Neural progenitor cell (in vitro differentiated cells): Measurements from ENCODE around the gene VAV3.

Experiments used
- CTCF ChIP-seq: fragments of 200-600 bp; sonication (generic); IDR thresholded peaks from 2 replicates; pipeline ENCODE4 v1.5.1; 2017; ENCODE audit warnings: antibody characterized with exemption, mild to moderate bottlenecking
- EZH2phosphoT487 ChIP-seq: fragments of 200-600 bp; sonication (generic); IDR thresholded peaks from 2 replicates; pipeline ENCODE4 v1.6.1; 2017; ENCODE audit warnings: antibody characterized with exemption

DNA sequence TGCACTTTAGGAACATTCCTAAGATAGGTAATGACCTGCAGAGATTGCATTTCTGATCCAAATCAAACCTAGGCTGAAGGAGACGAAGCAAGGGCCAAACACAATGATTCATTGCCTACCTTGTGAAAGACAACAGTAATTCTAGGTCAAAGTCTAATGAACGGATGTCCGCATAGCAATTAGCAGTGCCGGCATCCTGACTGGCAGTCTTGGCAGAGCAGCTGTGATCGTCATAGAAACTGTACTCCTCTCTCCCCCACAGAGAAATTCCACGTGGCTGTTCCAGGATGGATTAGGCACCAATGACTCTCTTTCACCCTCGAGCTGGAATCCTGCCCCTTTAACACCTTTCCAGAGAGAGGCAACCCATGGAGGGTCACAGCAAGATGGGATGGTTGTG is 28.9 kb upstream of the VAV3 start:
- TF ChIP-seq CTCF = no peak
- no peak for TF ChIP-seq EZH2phosphoT487
